ENCODE data around the gene REPIN1. TPM values are rescaled to one million over a fixed set of nuclear protein-coding genes. Genes with fewer than 3 reads are reported as not detected.

REPIN1 gene
- total and polyA plus RNA-seq, 2 donors (not counting 1 experiment from before 2014, with no cell fraction given): 165 to 190 TPM

DNA sequence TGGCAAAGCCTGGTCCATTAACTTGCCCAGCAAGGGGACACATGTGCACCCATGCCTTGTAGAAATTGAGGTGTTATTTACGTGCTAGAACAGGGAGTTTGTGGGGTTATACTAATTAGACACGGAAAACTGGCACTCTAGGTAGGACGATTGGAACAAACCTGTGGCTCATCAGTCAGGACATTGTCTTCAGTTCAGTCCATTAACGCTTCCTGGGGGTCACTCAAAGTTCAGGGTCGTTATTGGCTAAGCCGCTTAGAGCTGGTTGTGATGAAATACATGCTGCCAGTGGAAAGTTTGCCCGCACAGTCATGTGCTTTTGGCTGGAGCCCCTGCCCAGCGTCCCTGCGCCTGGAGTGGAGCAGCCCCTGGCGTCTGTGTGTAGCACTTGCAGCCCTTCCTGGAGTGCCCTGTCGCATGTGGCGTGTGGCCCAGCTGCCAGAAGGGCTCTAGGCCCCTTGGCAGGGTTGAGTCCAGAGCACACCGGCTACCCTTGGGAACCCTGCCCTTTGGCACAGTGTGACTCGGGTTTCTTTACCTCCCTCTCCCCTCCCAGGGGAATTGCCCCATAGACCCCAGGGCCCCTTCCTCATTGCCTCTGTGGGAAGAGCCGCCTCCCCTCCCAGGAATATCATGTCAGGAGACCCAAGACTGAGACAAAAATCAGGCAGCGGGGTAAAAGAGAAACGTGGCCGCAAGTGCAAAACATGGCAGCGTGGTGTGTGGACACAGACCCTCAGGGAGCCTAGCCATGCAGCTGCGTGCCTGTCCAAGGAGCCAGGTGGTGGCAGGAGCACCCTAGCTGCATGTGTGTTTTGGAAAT lies 20.3 kb downstream of the REPIN1 start:
- H4K20me1 ChIP-seq (ENCODE audit: control insufficient read depth, insufficient read depth, low read length, poor library complexity, severe bottlenecking): no peaks in the 10 kb centered on the region
- H3K79me2 ChIP-seq (ENCODE audit: control insufficient read depth, insufficient read depth, low read length): no peaks in the 10 kb centered on the region
- H3K9me3 ChIP-seq (ENCODE audit: control extremely low read depth in 1 of 3, control insufficient read depth in 2 of 3, insufficient read depth in 1 of 3, low read length in 2 of 3): peaks cover 0 to 3% (median 0%) of the 10 kb centered on the region in 3 donors
- Mint-ChIP-seq H3K27me3 (no peaks in the 10 kb centered on the region), H3K9me3 (ENCODE audit: insufficient read depth) (no peaks in the 10 kb centered on the region), H3K4me3 (no peak overlapping the region), H3K4me1 (no peaks in the 10 kb centered on the region), H3K27ac (no peak overlapping the region)
- TF ChIP-seq, protein P1, sequence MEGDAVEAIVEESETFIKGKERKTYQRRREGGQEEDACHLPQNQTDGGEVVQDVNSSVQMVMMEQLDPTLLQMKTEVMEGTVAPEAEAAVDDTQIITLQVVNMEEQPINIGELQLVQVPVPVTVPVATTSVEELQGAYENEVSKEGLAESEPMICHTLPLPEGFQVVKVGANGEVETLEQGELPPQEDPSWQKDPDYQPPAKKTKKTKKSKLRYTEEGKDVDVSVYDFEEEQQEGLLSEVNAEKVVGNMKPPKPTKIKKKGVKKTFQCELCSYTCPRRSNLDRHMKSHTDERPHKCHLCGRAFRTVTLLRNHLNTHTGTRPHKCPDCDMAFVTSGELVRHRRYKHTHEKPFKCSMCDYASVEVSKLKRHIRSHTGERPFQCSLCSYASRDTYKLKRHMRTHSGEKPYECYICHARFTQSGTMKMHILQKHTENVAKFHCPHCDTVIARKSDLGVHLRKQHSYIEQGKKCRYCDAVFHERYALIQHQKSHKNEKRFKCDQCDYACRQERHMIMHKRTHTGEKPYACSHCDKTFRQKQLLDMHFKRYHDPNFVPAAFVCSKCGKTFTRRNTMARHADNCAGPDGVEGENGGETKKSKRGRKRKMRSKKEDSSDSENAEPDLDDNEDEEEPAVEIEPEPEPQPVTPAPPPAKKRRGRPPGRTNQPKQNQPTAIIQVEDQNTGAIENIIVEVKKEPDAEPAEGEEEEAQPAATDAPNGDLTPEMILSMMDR (IDR thresholded peaks at IDR 0.05): no peak
- no peak for TF ChIP-seq EZH2 (IDR thresholded peaks at IDR 0.05; ENCODE audit: borderline replicate concordance, insufficient read depth, low read depth, low read length, poor library complexity, severe bottlenecking)
- no peaks in the 10 kb centered on the region for H3K36me3 ChIP-seq (replicated peaks in 1 of 2; ENCODE audit: control extremely low read depth in 1 of 2, control insufficient read depth in 1 of 2, extremely low read depth in 1 of 2, insufficient read depth in 2 of 2, low read length in 1 of 2)
- 93% methylated on average over 18 of the region's 20 CpGs for WGBS (ENCODE audit: insufficient coverage)
- H3K4me3 ChIP-seq (ENCODE audit: control extremely low read depth in 1 of 5, extremely low read depth in 1 of 5, insufficient read depth in 1 of 5, low read depth in 2 of 5, low read length in 4 of 5): no peak overlapping the region
- H2AFZ ChIP-seq (ENCODE audit: insufficient read depth, low read depth, low read length, poor library complexity, severe bottlenecking): no peak overlapping the region
- no peak overlapping the region for H3K27ac ChIP-seq (ENCODE audit: low read length in 2 of 2)
- ChIA-PET POLR2A (no interaction called here), CTCF (interaction anchor here (0.9 to 2.0 kb wide), 3 partner anchors 24 to 33 kb away, joined by 3 to 6 read pairs (median 4); no protein-coding TSS in a partner anchor)
- H3K27me3 ChIP-seq (replicated peaks in 1 of 4; ENCODE audit: control extremely low read depth in 1 of 4, control insufficient read depth in 3 of 4, insufficient read depth in 4 of 4, low read length in 3 of 4): no peaks in the 10 kb centered on the region
- ATAC-seq (ENCODE audit: low read depth) (peak; percentile 39), DNase-seq (no peak)
- no peak overlapping the region for H3K4me2 ChIP-seq (replicated peaks; ENCODE audit: low read depth, low read length, poor library complexity, severe bottlenecking)
- no peak overlapping the region for H3K9ac ChIP-seq (ENCODE audit: low read length)
- intact Hi-C loops (cut with micrococcal nuclease): no loop called here
- H3K4me1 ChIP-seq (ENCODE audit: control insufficient read depth in 2 of 2, insufficient read depth in 2 of 2, low read length in 2 of 2): no peaks in the 10 kb centered on the region

DNA sequence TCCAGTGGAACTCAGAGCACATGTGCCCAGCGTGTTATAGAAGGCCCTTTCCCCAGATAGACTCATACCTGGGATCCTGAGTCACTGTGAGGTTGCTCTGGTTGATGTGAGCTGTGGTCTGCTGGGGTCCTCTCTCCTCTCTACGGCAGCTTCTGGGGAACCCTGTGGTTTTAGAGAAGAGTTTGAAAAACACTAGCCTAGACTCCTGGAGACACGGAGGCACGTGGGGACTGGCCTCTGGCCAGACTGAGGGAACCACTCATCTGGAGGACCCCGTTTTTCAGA lies 20.9 kb downstream of the REPIN1 start:
- H3K4me1 Mint-ChIP-seq: no peaks in the 10 kb centered on the region
- H3K4me3 ChIP-seq (ENCODE audit: control extremely low read depth in 1 of 5, extremely low read depth in 1 of 5, insufficient read depth in 1 of 5, low read depth in 2 of 5, low read length in 4 of 5): no peak overlapping the region
- no peaks in the 10 kb centered on the region for H3K4me1 ChIP-seq (ENCODE audit: control insufficient read depth in 2 of 2, insufficient read depth in 2 of 2, low read length in 2 of 2)
- H3K4me2 ChIP-seq (replicated peaks; ENCODE audit: low read depth, low read length, poor library complexity, severe bottlenecking): no peak overlapping the region
- H3K4me3 Mint-ChIP-seq: no peak overlapping the region
- WGBS (ENCODE audit: insufficient coverage): 93% methylated on average over 3 of the region's 5 CpGs
- intact Hi-C loops (cut with micrococcal nuclease): no loop called here
- H3K9me3 Mint-ChIP-seq (ENCODE audit: insufficient read depth): no peaks in the 10 kb centered on the region
- H3K27me3 ChIP-seq (replicated peaks in 1 of 4; ENCODE audit: control extremely low read depth in 1 of 4, control insufficient read depth in 3 of 4, insufficient read depth in 4 of 4, low read length in 3 of 4): no peaks in the 10 kb centered on the region
- H3K9me3 ChIP-seq (ENCODE audit: control extremely low read depth in 1 of 3, control insufficient read depth in 2 of 3, insufficient read depth in 1 of 3, low read length in 2 of 3): peaks cover 0 to 3% (median 0%) of the 10 kb centered on the region in 3 donors
- no peak overlapping the region for H3K27ac Mint-ChIP-seq
- H3K27ac ChIP-seq (ENCODE audit: low read length in 2 of 2): no peak overlapping the region
- POLR2A ChIA-PET: no interaction called here
- TF ChIP-seq, protein P1 (IDR thresholded peaks at IDR 0.05): no peak
- no peak for TF ChIP-seq EZH2 (IDR thresholded peaks at IDR 0.05; ENCODE audit: borderline replicate concordance, insufficient read depth, low read depth, low read length, poor library complexity, severe bottlenecking)
- H4K20me1 ChIP-seq (ENCODE audit: control insufficient read depth, insufficient read depth, low read length, poor library complexity, severe bottlenecking): no peaks in the 10 kb centered on the region
- CTCF ChIA-PET: interaction anchor here (1.2 to 2.0 kb wide), 2 partner anchors 32 to 34 kb away, joined by 4 to 6 read pairs; no protein-coding TSS in a partner anchor
- DNase-seq (no peak), ATAC-seq (ENCODE audit: low read depth) (no peak)
- H3K9ac ChIP-seq (ENCODE audit: low read length): no peak overlapping the region
- no peaks in the 10 kb centered on the region for H3K27me3 Mint-ChIP-seq
- no peaks in the 10 kb centered on the region for H3K79me2 ChIP-seq (ENCODE audit: control insufficient read depth, insufficient read depth, low read length)
- H2AFZ ChIP-seq (ENCODE audit: insufficient read depth, low read depth, low read length, poor library complexity, severe bottlenecking): no peak overlapping the region
- H3K36me3 ChIP-seq (replicated peaks in 1 of 2; ENCODE audit: control extremely low read depth in 1 of 2, control insufficient read depth in 1 of 2, extremely low read depth in 1 of 2, insufficient read depth in 2 of 2, low read length in 1 of 2): no peaks in the 10 kb centered on the region
